ENCODE data around the gene ANKFY1.

GRCh38 chr17:4162775-4163466, 100.9 kb downstream of the ANKFY1 start:
- TF ChIP-seq CTCF (IDR thresholded peaks at IDR 0.05) (no peak), POLR2A (IDR thresholded peaks at IDR 0.05) (no peak)
